WTC11 (cell line): ENCODE measurements around the gene GSS. TPM values are rescaled to one million over a fixed set of nuclear protein-coding genes. Genes with fewer than 3 reads are reported as not detected.
A peak's percentile ranks its signal among the peaks of the same experiment; 100 is the strongest.

ENCODE experiments used
- ATAC-seq: fragments of 200-7000 bp; cut with Tn5 transposase; 2 replicates; pipeline ENCODE4 v1.10.0; 2021; ENCODE audit warnings: mild to moderate bottlenecking, moderate library complexity
- CTCF ChIA-PET: fragments of 300-600 bp; sonication (Branson Sonifier 250); formaldehyde crosslinking; loops from one replicate; lab custom pipeline; 2021; ENCODE audit warnings: antibody characterized with exemption; lab: Charles Lee
- POLR2A ChIA-PET: fragments of 350-600 bp; sonication (Branson Sonifier 250); formaldehyde crosslinking; loops from one replicate; lab custom pipeline; 2021; ENCODE audit warnings: antibody characterized with exemption; lab: Charles Lee
- DNase-seq: peaks from one replicate; pipeline ENCODE4 v3.0.0; 2021; ENCODE audit warnings: low spot score
- H3K27ac Mint-ChIP-seq: 2 replicates; pipeline ENCODE4 v1.8.0; 2021; ENCODE audit warnings: mixed read lengths
- H3K27me3 Mint-ChIP-seq: 2 replicates; pipeline ENCODE4 v1.8.0; 2021; ENCODE audit warnings: low read depth, mild to moderate bottlenecking, moderate library complexity, mixed read lengths
- H3K36me3 Mint-ChIP-seq: 2 replicates; pipeline ENCODE4 v1.8.0; 2021; ENCODE audit warnings: mixed read lengths
- H3K4me1 Mint-ChIP-seq: 2 replicates; pipeline ENCODE4 v1.8.0; 2022; ENCODE audit warnings: mixed read lengths
- H3K4me3 Mint-ChIP-seq: 2 replicates; pipeline ENCODE4 v1.8.0; 2021; ENCODE audit warnings: mild to moderate bottlenecking, moderate library complexity, mixed read lengths
- H3K9me3 Mint-ChIP-seq: 2 replicates; pipeline ENCODE4 v1.8.0; 2021; ENCODE audit warnings: mixed read lengths
- AR ChIP-seq: fragments of 250-450 bp; sonication (Bioruptor Pico); IDR thresholded peaks from 2 replicates; pipeline ENCODE4 v1.9.0; 2021; ENCODE audit warnings: mild to moderate bottlenecking
- CBFB ChIP-seq: sonication (generic); formaldehyde crosslinking; IDR thresholded peaks from 2 replicates; pipeline ENCODE4 v1.8.1; 2022; ENCODE audit warnings: mild to moderate bottlenecking, low read depth, missing genetic modification reagents
- CREB1 ChIP-seq: sonication (generic); formaldehyde crosslinking; IDR thresholded peaks from 2 replicates; pipeline ENCODE4 v1.8.0; 2023; ENCODE audit warnings: mild to moderate bottlenecking, missing genetic modification reagents
- CREM ChIP-seq: sonication (generic); formaldehyde crosslinking; IDR thresholded peaks from 2 replicates; pipeline ENCODE4 v1.8.1; 2022; ENCODE audit warnings: mild to moderate bottlenecking, missing genetic modification reagents, moderate library complexity
- HMGA2 ChIP-seq: fragments of 250-450 bp; sonication (Bioruptor Pico); IDR thresholded peaks from 2 replicates; pipeline ENCODE4 v1.4.0; 2021; ENCODE audit warnings: mild to moderate bottlenecking, moderate library complexity
- JUN ChIP-seq: sonication (generic); formaldehyde crosslinking; IDR thresholded peaks from 2 replicates; pipeline ENCODE4 v1.8.0; 2023; ENCODE audit warnings: mild to moderate bottlenecking, missing genetic modification reagents
- MLX ChIP-seq: sonication (generic); formaldehyde crosslinking; IDR thresholded peaks from 2 replicates; pipeline ENCODE4 v1.8.1; 2023; ENCODE audit warnings: mild to moderate bottlenecking, missing genetic modification reagents, moderate library complexity
- MXD4 ChIP-seq: fragments of 250-450 bp; sonication (Bioruptor Pico); IDR thresholded peaks from 2 replicates; pipeline ENCODE4 v1.8.0; 2021; ENCODE audit warnings: mild to moderate bottlenecking, moderate library complexity, borderline replicate concordance
- MYBL2 ChIP-seq: sonication (generic); formaldehyde crosslinking; IDR thresholded peaks from 2 replicates; pipeline ENCODE4 v1.8.1; 2023; ENCODE audit warnings: mild to moderate bottlenecking, moderate library complexity, missing genetic modification reagents
- PRDM15 ChIP-seq: sonication (generic); formaldehyde crosslinking; IDR thresholded peaks from 2 replicates; pipeline ENCODE4 v1.8.0; 2022; ENCODE audit warnings: missing genetic modification reagents
- RELA ChIP-seq: sonication (generic); formaldehyde crosslinking; IDR thresholded peaks from 2 replicates; pipeline ENCODE4 v1.8.1; 2022; ENCODE audit warnings: missing genetic modification reagents, mild to moderate bottlenecking, borderline replicate concordance
- SMAD4 ChIP-seq: sonication (generic); formaldehyde crosslinking; IDR thresholded peaks from 2 replicates; pipeline ENCODE4 v1.8.0; 2022; ENCODE audit warnings: mild to moderate bottlenecking, missing genetic modification reagents
- ZNF219 ChIP-seq: sonication (generic); formaldehyde crosslinking; IDR thresholded peaks from 2 replicates; pipeline ENCODE4 v1.8.0; 2023; ENCODE audit warnings: missing genetic modification reagents, mild to moderate bottlenecking, borderline replicate concordance
- ZNF232 ChIP-seq: sonication (generic); formaldehyde crosslinking; IDR thresholded peaks from 2 replicates; pipeline ENCODE4 v1.8.0; 2022; ENCODE audit warnings: mild to moderate bottlenecking, missing genetic modification reagents
- ZNF423 ChIP-seq: fragments of 250-450 bp; sonication (Bioruptor Pico); IDR thresholded peaks from 2 replicates; pipeline ENCODE4 v2.1.2; 2022; ENCODE audit warnings: mild to moderate bottlenecking, moderate library complexity
- ZNF512 ChIP-seq: sonication (generic); formaldehyde crosslinking; IDR thresholded peaks from 2 replicates; pipeline ENCODE4 v1.8.1; 2022; ENCODE audit warnings: missing genetic modification reagents, borderline replicate concordance
- ZNF532 ChIP-seq: fragments of 250-450 bp; sonication (Bioruptor Pico); IDR thresholded peaks from 2 replicates; pipeline ENCODE4 v1.9.0; 2021; ENCODE audit warnings: mild to moderate bottlenecking, borderline replicate concordance
- total RNA-seq: library from RNA; stranded (reverse); gene quantifications from 3 replicates; pipeline ENCODE4 v1.2.3, GENCODE V29; 2021

The GSS gene
- total RNA-seq, 1 experiment from 2014 or later, result 47.3 TPM

GRCh38 chr20:35001596-35002362, 46.2 kb upstream of the GSS start:
- Mint-ChIP-seq H3K4me1 (peaks cover 6% of the 10 kb centered on the region), H3K4me3 (no peak overlapping the region), H3K27me3 (no peaks in the 10 kb centered on the region), H3K36me3 (peaks cover 41% of the 10 kb centered on the region), H3K27ac (no peak overlapping the region), H3K9me3 (no peaks in the 10 kb centered on the region)
- POLR2A ChIA-PET, result no interaction called here
- CTCF ChIA-PET, result interaction anchor here (0.8 to 7.3 kb wide), 6 partner anchors 13 to 224 kb away, joined by 3 to 152 read pairs (median 6); partner anchors contain the start of genes ACSS2, GGT7, GSS and MYH7B
- DNase-seq (peak; percentile 66), ATAC-seq (no peak; the same call in 1 of the 2 replicates)
- TF ChIP-seq MXD4 (CRISPR knock-in tag), result no peak
- TF ChIP-seq ZNF512, result no peak
- no peak for TF ChIP-seq ZNF423 (CRISPR knock-in tag)
- no peak for TF ChIP-seq CREB1 (CRISPR knock-in tag)
- TF ChIP-seq MLX (CRISPR knock-in tag), result no peak
- TF ChIP-seq AR (CRISPR knock-in tag), result no peak
- no peak for TF ChIP-seq ZNF232 (CRISPR knock-in tag)
- no peak for TF ChIP-seq SMAD4 (CRISPR knock-in tag)
- no peak for TF ChIP-seq ZNF219 (CRISPR knock-in tag)
- no peak for TF ChIP-seq RELA
- no peak for TF ChIP-seq CBFB
- TF ChIP-seq CREM (CRISPR knock-in tag), result no peak
- no peak for TF ChIP-seq MYBL2
- TF ChIP-seq HMGA2 (CRISPR knock-in tag), result no peak
- no peak for TF ChIP-seq ZNF532 (CRISPR knock-in tag)
- no peak for TF ChIP-seq JUN (CRISPR knock-in tag)
- no peak for TF ChIP-seq PRDM15
